ENCODE data around the gene ANKRD13B. TPM values are rescaled to one million over a fixed set of nuclear protein-coding genes. Genes with fewer than 3 reads are reported as not detected.

ANKRD13B gene
- total RNA-seq, 2 experiments from 2014 or later = 11.3 to 13.6 TPM

- Mint-ChIP-seq H3K27me3 (no peaks in the 10 kb centered on the region), H3K4me3 (no peak overlapping the region), H3K4me1 (peaks cover 44% of the 10 kb centered on the region), H3K27ac (no peak overlapping the region), H3K36me3 (ENCODE audit: low read depth) (peaks cover 36% of the 10 kb centered on the region), H3K9me3 (no peaks in the 10 kb centered on the region)
- POLR2A ChIA-PET = interaction anchor here (3.8 kb wide), 1 partner anchor 10 kb away, joined by 20 read pairs; no protein-coding TSS in a partner anchor
- no peak for DNase-seq
- CTCF ChIA-PET = interaction anchor here (1.5 to 2.1 kb wide), 2 partner anchors 11 kb away, joined by 8 to 12 read pairs; no protein-coding TSS in a partner anchor
Measured at GRCh38 chr17:29627951-29628350, 35.0 kb downstream of the ANKRD13B start.

- ChIA-PET CTCF (interaction anchor here (0.9 to 1.1 kb wide), 3 partner anchors 11 to 12 kb away, joined by 3 to 4 read pairs (median 4); no protein-coding TSS in a partner anchor), POLR2A (interaction anchor here (3.8 kb wide), 1 partner anchor 10 kb away, joined by 20 read pairs; no protein-coding TSS in a partner anchor)
- Mint-ChIP-seq H3K27ac (no peak overlapping the region), H3K36me3 (ENCODE audit: low read depth) (peaks cover 39% of the 10 kb centered on the region), H3K4me3 (no peak overlapping the region), H3K9me3 (no peaks in the 10 kb centered on the region), H3K4me1 (peaks cover 39% of the 10 kb centered on the region), H3K27me3 (no peaks in the 10 kb centered on the region)
- DNase-seq = no peak
Measured at GRCh38 chr17:29628644-29629043, 35.7 kb downstream of the ANKRD13B start.

- POLR2A ChIA-PET = interaction anchor here (0.9 to 3.8 kb wide), 2 partner anchors 12 to 13 kb away, joined by 3 to 20 read pairs; no protein-coding TSS in a partner anchor
- no peak for DNase-seq
- Mint-ChIP-seq H3K36me3 (ENCODE audit: low read depth) (peaks cover 45% of the 10 kb centered on the region), H3K4me1 (peaks cover 33% of the 10 kb centered on the region), H3K9me3 (no peaks in the 10 kb centered on the region), H3K27ac (no peak overlapping the region), H3K27me3 (no peaks in the 10 kb centered on the region), H3K4me3 (no peak overlapping the region)
- CTCF ChIA-PET = no interaction called here
Measured at GRCh38 chr17:29629839-29630238, 36.9 kb downstream of the ANKRD13B start.

- peaks cover 24% of the 10 kb centered on the region for H3K4me1 Mint-ChIP-seq
- CTCF ChIA-PET = no interaction called here
- peaks cover 43% of the 10 kb centered on the region for H3K36me3 Mint-ChIP-seq (ENCODE audit: low read depth)
- H3K27ac Mint-ChIP-seq = no peak overlapping the region
- no peak for DNase-seq
- no peak overlapping the region for H3K4me3 Mint-ChIP-seq
- POLR2A ChIA-PET = interaction anchor here (0.9 kb wide), 1 partner anchor 14 kb away, joined by 3 read pairs; no protein-coding TSS in a partner anchor
- no peaks in the 10 kb centered on the region for H3K9me3 Mint-ChIP-seq
- H3K27me3 Mint-ChIP-seq = no peaks in the 10 kb centered on the region
Measured at GRCh38 chr17:29630630-29631193, 37.8 kb downstream of the ANKRD13B start.

- ChIA-PET POLR2A (interaction anchor here (1.0 to 1.3 kb wide), 2 partner anchors 9 to 297 kb away, joined by 3 to 4 read pairs; no protein-coding TSS in a partner anchor), CTCF (interaction anchor here (2.7 to 3.6 kb wide), 2 partner anchors 17 to 146 kb away, joined by 7 to 16 read pairs; no protein-coding TSS in a partner anchor)
- H3K4me3 Mint-ChIP-seq = no peak overlapping the region
- peaks cover 17% of the 10 kb centered on the region for H3K4me1 Mint-ChIP-seq
- H3K27ac Mint-ChIP-seq = peak overlapping the region; percentile 5
- no peak for DNase-seq
- H3K9me3 Mint-ChIP-seq = no peaks in the 10 kb centered on the region
- H3K27me3 Mint-ChIP-seq = no peaks in the 10 kb centered on the region
- peaks cover 46% of the 10 kb centered on the region for H3K36me3 Mint-ChIP-seq (ENCODE audit: low read depth)
Measured at GRCh38 chr17:29633886-29634285, 41.0 kb downstream of the ANKRD13B start.

- Mint-ChIP-seq H3K4me1 (peaks cover 19% of the 10 kb centered on the region), H3K36me3 (ENCODE audit: low read depth) (peaks cover 28% of the 10 kb centered on the region), H3K4me3 (no peak overlapping the region), H3K27ac (no peak overlapping the region), H3K27me3 (no peaks in the 10 kb centered on the region), H3K9me3 (no peaks in the 10 kb centered on the region)
- POLR2A ChIA-PET = interaction anchor here (1.2 to 3.4 kb wide), 4 partner anchors 23 to 290 kb away, joined by 11 to 24 read pairs (median 15); partner anchors contain the start of gene SSH2
- no peak for DNase-seq
- CTCF ChIA-PET = interaction anchor here (0.9 to 4.2 kb wide), 14 partner anchors 9 to 290 kb away, joined by 3 to 114 read pairs (median 8); partner anchors contain the start of genes CORO6 and SSH2
Measured at GRCh38 chr17:29640413-29640812, 47.5 kb downstream of the ANKRD13B start.

GRCh38 chr17:29640981-29641642, 48.2 kb downstream of the ANKRD13B start:
- Mint-ChIP-seq H3K9me3 (no peaks in the 10 kb centered on the region), H3K4me3 (no peak overlapping the region), H3K27ac (no peak overlapping the region), H3K36me3 (ENCODE audit: low read depth) (peaks cover 28% of the 10 kb centered on the region), H3K27me3 (no peaks in the 10 kb centered on the region), H3K4me1 (peaks cover 20% of the 10 kb centered on the region)
- ChIA-PET CTCF (interaction anchor here (2.1 to 4.2 kb wide), 2 partner anchors 137 to 163 kb away, joined by 14 to 114 read pairs; no protein-coding TSS in a partner anchor), POLR2A (interaction anchor here (0.6 to 2.8 kb wide), 3 partner anchors 121 to 154 kb away, joined by 3 to 19 read pairs (median 3); no protein-coding TSS in a partner anchor)
- no peak for DNase-seq

GRCh38 chr17:29642171-29642611, 49.3 kb downstream of the ANKRD13B start:
- Mint-ChIP-seq H3K9me3 (no peaks in the 10 kb centered on the region), H3K4me3 (no peak overlapping the region), H3K27ac (no peak overlapping the region), H3K36me3 (ENCODE audit: low read depth) (peaks cover 23% of the 10 kb centered on the region), H3K4me1 (peaks cover 20% of the 10 kb centered on the region), H3K27me3 (no peaks in the 10 kb centered on the region)
- ChIA-PET POLR2A (interaction anchor here (0.6 to 2.1 kb wide), 3 partner anchors 25 to 1466 kb away, joined by 3 to 8 read pairs (median 3); no protein-coding TSS in a partner anchor), CTCF (interaction anchor here (0.9 to 4.2 kb wide), 4 partner anchors 12 to 290 kb away, joined by 5 to 114 read pairs (median 8); no protein-coding TSS in a partner anchor)
- DNase-seq = no peak

GRCh38 chr17:29643817-29644160, 50.9 kb downstream of the ANKRD13B start:
- H3K4me1 Mint-ChIP-seq = peaks cover 20% of the 10 kb centered on the region
- no peak overlapping the region for H3K4me3 Mint-ChIP-seq
- peaks cover 33% of the 10 kb centered on the region for H3K36me3 Mint-ChIP-seq (ENCODE audit: low read depth)
- H3K27ac Mint-ChIP-seq = no peak overlapping the region
- no peak for DNase-seq
- POLR2A ChIA-PET = interaction anchor here (1.6 to 2.1 kb wide), 2 partner anchors 26 to 62 kb away, joined by 6 to 8 read pairs; no protein-coding TSS in a partner anchor
- CTCF ChIA-PET = interaction anchor here (0.6 to 2.3 kb wide), 3 partner anchors 27 to 288 kb away, joined by 3 to 10 read pairs (median 3); no protein-coding TSS in a partner anchor
- no peaks in the 10 kb centered on the region for H3K9me3 Mint-ChIP-seq
- H3K27me3 Mint-ChIP-seq = no peaks in the 10 kb centered on the region

- no peaks in the 10 kb centered on the region for H3K9me3 Mint-ChIP-seq
- H3K27ac Mint-ChIP-seq = no peak overlapping the region
Measured at GRCh38 chr17:29645515-29646051, 52.7 kb downstream of the ANKRD13B start.

GRCh38 chr17:29648005-29648404, 55.1 kb downstream of the ANKRD13B start:
- POLR2A ChIA-PET = interaction anchor here (0.6 to 0.7 kb wide), 2 partner anchors 113 to 139 kb away, joined by 3 read pairs; no protein-coding TSS in a partner anchor

More at GRCh38 chr17:29645515-29646051, 52.7 kb downstream of the ANKRD13B start:
- no peak overlapping the region for H3K4me3 Mint-ChIP-seq
- CTCF ChIA-PET = interaction anchor here (0.7 kb wide), 1 partner anchor 353 kb away, joined by 5 read pairs; no protein-coding TSS in a partner anchor
- peaks cover 44% of the 10 kb centered on the region for H3K36me3 Mint-ChIP-seq (ENCODE audit: low read depth)
- no peak for DNase-seq
- POLR2A ChIA-PET = no interaction called here
- H3K4me1 Mint-ChIP-seq = peaks cover 5% of the 10 kb centered on the region
- H3K27me3 Mint-ChIP-seq = no peaks in the 10 kb centered on the region

GRCh38 chr17:29649359-29649758, 56.4 kb downstream of the ANKRD13B start:
- CTCF ChIA-PET = interaction anchor here (0.6 to 1.2 kb wide), 2 partner anchors 10 to 117 kb away, joined by 4 read pairs; no protein-coding TSS in a partner anchor
- Mint-ChIP-seq H3K9me3 (no peaks in the 10 kb centered on the region), H3K4me3 (no peak overlapping the region), H3K36me3 (ENCODE audit: low read depth) (peaks cover 47% of the 10 kb centered on the region), H3K27ac (no peak overlapping the region), H3K27me3 (no peaks in the 10 kb centered on the region), H3K4me1 (peaks cover 1% of the 10 kb centered on the region)
- POLR2A ChIA-PET = interaction anchor here (1.0 kb wide), 1 partner anchor 33 kb away, joined by 3 read pairs; no protein-coding TSS in a partner anchor
- no peak for DNase-seq

More at GRCh38 chr17:29648005-29648404, 55.1 kb downstream of the ANKRD13B start:
- no peak overlapping the region for H3K27ac Mint-ChIP-seq
- H3K27me3 Mint-ChIP-seq = no peaks in the 10 kb centered on the region
- no peaks in the 10 kb centered on the region for H3K9me3 Mint-ChIP-seq
- CTCF ChIA-PET = interaction anchor here (0.8 to 1.7 kb wide), 3 partner anchors 9 to 283 kb away, joined by 3 to 8 read pairs (median 4); no protein-coding TSS in a partner anchor
- peaks cover 1% of the 10 kb centered on the region for H3K4me1 Mint-ChIP-seq
- H3K4me3 Mint-ChIP-seq = no peak overlapping the region
- DNase-seq = no peak
- peaks cover 47% of the 10 kb centered on the region for H3K36me3 Mint-ChIP-seq (ENCODE audit: low read depth)

All from activated CD4-positive, alpha-beta memory T cell treated with anti-CD3 and anti-CD28 coated beads, Interleukin-2, amount 10 ng/mL, durations not matched to agents 7 days and 5 days (primary cell).